GM08714 (cell line): ENCODE measurements around the gene MISP3.
"Not testable (repeated sequence)": the region's sequence is repeated elsewhere in the genome, so short reads cannot be mapped to it uniquely, and the experiment has no call there.

ENCODE experiments used
- H3K4me3 ChIP-seq: fragments of 200-500 bp; sonication (Bioruptor generic); 2 replicates; pipeline ENCODE4 v1.5.1; 2014; ENCODE audit warnings: mild to moderate bottlenecking, low read length, inconsistent platforms
- ZNF274 ChIP-seq: IDR thresholded peaks from 2 replicates; pipeline ENCODE4 v1.6.1; 2012; ENCODE audit warnings: mild to moderate bottlenecking, low read depth, low read length

Gene MISP3

GRCh38 chr19:14048443-14049153, 24.0 kb upstream of the MISP3 start:
- TF ChIP-seq ZNF274, result no peak
- H3K4me3 ChIP-seq, result no peak overlapping the region

GRCh38 chr19:14050512-14050911, 22.1 kb upstream of the MISP3 start:
- TF ChIP-seq ZNF274, result no peak
- H3K4me3 ChIP-seq, result no peak overlapping the region

GRCh38 chr19:14050961-14051360, 21.6 kb upstream of the MISP3 start:
- H3K4me3 ChIP-seq, result not testable (repeated sequence)

GRCh38 chr19:14051980-14052379, 20.6 kb upstream of the MISP3 start:
- no peak overlapping the region for H3K4me3 ChIP-seq
- no peak for TF ChIP-seq ZNF274

- no peak overlapping the region for H3K4me3 ChIP-seq
- TF ChIP-seq ZNF274, result no peak
These were observed 20.1 kb upstream of the MISP3 start for GRCh38 chr19:14052470-14052869.

GRCh38 chr19:14053032-14053431, 19.6 kb upstream of the MISP3 start:
- TF ChIP-seq ZNF274, result no peak
- no peak overlapping the region for H3K4me3 ChIP-seq

GRCh38 chr19:14053500-14053899, 19.1 kb upstream of the MISP3 start:
- TF ChIP-seq ZNF274, result no peak
- H3K4me3 ChIP-seq, result no peak overlapping the region

- H3K4me3 ChIP-seq, result no peak overlapping the region
These were observed 18.5 kb upstream of the MISP3 start for GRCh38 chr19:14054099-14054498.

GRCh38 chr19:14054721-14055120, 17.9 kb upstream of the MISP3 start:
- no peak for TF ChIP-seq ZNF274
- no peak overlapping the region for H3K4me3 ChIP-seq

More at GRCh38 chr19:14054099-14054498, 18.5 kb upstream of the MISP3 start:
- no peak for TF ChIP-seq ZNF274

- no peak for TF ChIP-seq ZNF274
- no peak overlapping the region for H3K4me3 ChIP-seq
These were observed 17.2 kb upstream of the MISP3 start for GRCh38 chr19:14055396-14055795.

- TF ChIP-seq ZNF274, result no peak
These were observed 16.4 kb upstream of the MISP3 start for GRCh38 chr19:14056069-14056666.

GRCh38 chr19:14056741-14057356, 15.7 kb upstream of the MISP3 start:
- no peak overlapping the region for H3K4me3 ChIP-seq
- TF ChIP-seq ZNF274, result no peak

More at GRCh38 chr19:14056069-14056666, 16.4 kb upstream of the MISP3 start:
- H3K4me3 ChIP-seq, result no peak overlapping the region

GRCh38 chr19:14058182-14059092, 14.1 kb upstream of the MISP3 start:
- no peak for TF ChIP-seq ZNF274
- no peak overlapping the region for H3K4me3 ChIP-seq

- TF ChIP-seq ZNF274, result no peak
- H3K4me3 ChIP-seq, result no peak overlapping the region
These were observed 13.5 kb upstream of the MISP3 start for GRCh38 chr19:14059093-14059480.
